Liver (tissue), 9 donors: ENCODE data around the gene SLC49A4. TPM values are rescaled to one million over a fixed set of nuclear protein-coding genes. Genes with fewer than 3 reads are reported as not detected.

ENCODE experiments used
- DNase-seq: peaks from one replicate; pipeline ENCODE4 v3.0.0-alpha.2; 2017; ENCODE audit warnings: low spot score
- H3K27ac ChIP-seq, 2 donors: one replicate each; pipeline ENCODE4 v1.7.0; 2013; ENCODE audit warnings: inconsistent platforms in 2 of 2, low read length in 2 of 2, control low read depth in 1 of 2, low read depth in 1 of 2, mild to moderate bottlenecking in 1 of 2
- H3K27me3 ChIP-seq, 4 donors: one replicate each; pipeline versions ENCODE4 v1.6.1 to v1.7.0; 2013; ENCODE audit warnings: low read length in 3 of 4, inconsistent platforms in 1 of 4, mild to moderate bottlenecking in 1 of 4, moderate library complexity in 1 of 4; ENCODE audit not compliant: control insufficient read depth in 4 of 4, insufficient read depth in 4 of 4
- H3K36me3 ChIP-seq, 4 donors: one replicate each; pipeline versions ENCODE4 v1.6.1 to v1.7.0; 2013; ENCODE audit warnings: low read length in 3 of 4, mild to moderate bottlenecking in 3 of 4, low read depth in 1 of 4, moderate library complexity in 1 of 4; ENCODE audit not compliant: control insufficient read depth in 4 of 4, insufficient read depth in 3 of 4
- H3K4me1 ChIP-seq, 4 donors: one replicate each; pipeline versions ENCODE4 v1.6.1 to v1.7.0; 2013; ENCODE audit warnings: low read length in 3 of 4, mild to moderate bottlenecking in 3 of 4, moderate library complexity in 1 of 4; ENCODE audit not compliant: control insufficient read depth in 4 of 4, insufficient read depth in 4 of 4
- H3K4me3 ChIP-seq, 3 donors: one replicate each; pipeline versions ENCODE4 v1.6.1 to v1.7.0; 2013; ENCODE audit warnings: low read length in 3 of 3, control low read depth in 1 of 3, low read depth in 1 of 3, mild to moderate bottlenecking in 1 of 3
- H3K9ac ChIP-seq, 2 donors: one replicate each; pipeline ENCODE4 v1.7.0; 2013; ENCODE audit warnings: low read length in 2 of 2, mild to moderate bottlenecking in 2 of 2, moderate library complexity in 2 of 2, control low read depth in 1 of 2, low read depth in 1 of 2
- H3K9me3 ChIP-seq, 4 donors: one replicate each; pipeline versions ENCODE4 v1.6.1 to v1.7.0; 2013; ENCODE audit warnings: low read length in 3 of 4; ENCODE audit not compliant: control insufficient read depth in 4 of 4
- ATF3 ChIP-seq: IDR thresholded peaks from 2 replicates; pipeline ENCODE4 v1.6.1; 2016; ENCODE audit warnings: antibody characterized with exemption
- CTCF ChIP-seq: fragments of 150-350 bp; IDR thresholded peaks from 2 replicates; pipeline ENCODE4 v1.5.1; 2017; ENCODE audit warnings: improper control_type of control experiment, low read depth, low read length; ENCODE audit not compliant: missing input control
- EGR1 ChIP-seq, 2 donors: IDR thresholded peaks; 2 replicates each; pipeline ENCODE4 v1.6.1; 2016 to 2018; ENCODE audit warnings: antibody characterized with exemption in 2 of 2, low read depth in 2 of 2
- FOXA1 ChIP-seq: IDR thresholded peaks from 2 replicates; pipeline ENCODE4 v1.6.1; 2016; ENCODE audit warnings: antibody characterized with exemption
- FOXA2 ChIP-seq: IDR thresholded peaks from 2 replicates; pipeline ENCODE4 v1.6.1; 2016; ENCODE audit warnings: antibody characterized with exemption
- GABPA ChIP-seq, 2 donors: IDR thresholded peaks in 1 of 2; conservative IDR thresholded peaks in 1 of 2; 2 replicates each; pipeline ENCODE4 v1.6.1; 2016; ENCODE audit warnings: antibody characterized with exemption in 2 of 2, mild to moderate bottlenecking in 1 of 2, moderate library complexity in 1 of 2
- HNF4A ChIP-seq, 2 donors: conservative IDR thresholded peaks; 2 replicates each; pipeline ENCODE4 v1.6.1; 2016; ENCODE audit warnings: antibody characterized with exemption in 2 of 2, mild to moderate bottlenecking in 2 of 2
- HNF4G ChIP-seq: IDR thresholded peaks from 2 replicates; pipeline ENCODE4 v1.6.1; 2016; ENCODE audit warnings: antibody characterized with exemption
- JUND ChIP-seq, 2 donors: IDR thresholded peaks; 2 replicates each; pipeline ENCODE4 v1.6.1; 2016; ENCODE audit warnings: antibody characterized with exemption in 2 of 2
- MAX ChIP-seq: IDR thresholded peaks from 2 replicates; pipeline ENCODE4 v1.6.1; 2016; ENCODE audit warnings: antibody characterized with exemption
- NR2F2 ChIP-seq: IDR thresholded peaks from 2 replicates; pipeline ENCODE4 v1.6.1; 2016; ENCODE audit warnings: antibody characterized with exemption
- RAD21 ChIP-seq, 2 donors: IDR thresholded peaks; 2 replicates each; pipeline ENCODE4 v1.6.1; 2016; ENCODE audit warnings: antibody characterized with exemption in 2 of 2, mild to moderate bottlenecking in 2 of 2
- REST ChIP-seq: IDR thresholded peaks from 2 replicates; pipeline ENCODE4 v1.6.1; 2016; ENCODE audit warnings: antibody characterized with exemption, mild to moderate bottlenecking
- RXRA ChIP-seq, 2 donors: IDR thresholded peaks; 2 replicates each; pipeline ENCODE4 v1.6.1; 2017 to 2018; ENCODE audit warnings: antibody characterized with exemption in 2 of 2, mild to moderate bottlenecking in 1 of 2
- SP1 ChIP-seq: IDR thresholded peaks from 2 replicates; pipeline ENCODE4 v1.6.1; 2018; ENCODE audit warnings: antibody characterized with exemption, mild to moderate bottlenecking
- TAF1 ChIP-seq: conservative IDR thresholded peaks from 2 replicates; pipeline ENCODE4 v1.6.1; 2016; ENCODE audit warnings: antibody characterized with exemption, mild to moderate bottlenecking
- YY1 ChIP-seq: IDR thresholded peaks from 2 replicates; pipeline ENCODE4 v1.6.1; 2016; ENCODE audit warnings: antibody characterized with exemption, mild to moderate bottlenecking
- ZBTB33 ChIP-seq: IDR thresholded peaks from 2 replicates; pipeline ENCODE4 v1.6.1; 2016; ENCODE audit warnings: antibody characterized with exemption
- WGBS: extraction: QIAGEN DNeasy Blood & Tissue Kit; methylation state at CpG from one replicate; pipeline ENCODE4 v1.1.7; 2013; 5-methylcytosine and 5-hydroxymethylcytosine counted together
- polyA plus RNA-seq, 2 donors: library from polyadenylated mRNA; stranded (reverse) in 1 of 2; unstranded in 1 of 2; fragments of 200-250 nt in 1 of 2; fragments of >200 nt in 1 of 2; fragmentation: Nextera tagmentation in 1 of 2; extraction: Ambion mirVana in 1 of 2; gene quantifications; one replicate each; pipeline versions ENCODE4 v1.2.1 to v1.2.3, GENCODE V29; 2013 to 2015
- total RNA-seq, 2 donors: library from RNA; depleted of rRNA; stranded (reverse); fragments of >200 nt; gene quantifications; one replicate each; pipeline ENCODE4 v1.2.3, GENCODE V29; 2014
- donor health status: healthy.
- donor health status: healthy.
- donor health status: healthy.
- donor health status: healthy.
- donor health status: healthy.

Gene SLC49A4
- total and polyA plus RNA-seq, 4 donors, result 3.3 to 11.1 (median 6.3) TPM

- TF ChIP-seq REST (no peak), SP1 (no peak), FOXA1 (no peak), ATF3 (no peak), TAF1 (no peak), EGR1 (IDR thresholded peaks at IDR 0.05; ENCODE audit: low read depth in 2 of 2) (no peak), GABPA (IDR thresholded peaks at IDR 0.05 in 1 of 2, conservative IDR thresholded peaks at IDR 0.05 in 1 of 2) (no peak), RXRA (IDR thresholded peaks at IDR 0.05) (no peak), ZBTB33 (no peak), FOXA2 (no peak), CTCF (no peak), MAX (no peak), YY1 (no peak), HNF4G (no peak), JUND (IDR thresholded peaks at IDR 0.05) (no peak), HNF4A (conservative IDR thresholded peaks at IDR 0.05) (no peak), RAD21 (IDR thresholded peaks at IDR 0.05) (no peak), NR2F2 (no peak)
- Histone ChIP-seq H3K36me3 (no peaks in the 10 kb centered on the region), H3K4me3 (no peak overlapping the region), H3K4me1 (peaks cover 2 to 27% (median 15%) of the 10 kb centered on the region in 4 donors), H3K27me3 (no peaks in the 10 kb centered on the region), H3K9ac (no peak overlapping the region), H3K27ac (no peak overlapping the region), H3K9me3 (no peaks in the 10 kb centered on the region)
- no peak for DNase-seq
- WGBS, result 85% methylated on average over 3 of the region's 3 CpGs
Observed at GRCh38 chr3:122797291-122797690, 2.4 kb downstream of the SLC49A4 start.
